GM12878 (cell line): ENCODE results near the gene TEX54. TPM values are rescaled to one million over a fixed set of nuclear protein-coding genes. Genes with fewer than 3 reads are reported as not detected.

Experiments used
- ATAC-seq: fragments of 200-7000 bp; cut with Tn5 transposase; 3 replicates; pipeline ENCODE4 v1.9.1; 2020; ENCODE audit warnings: mild to moderate bottlenecking, moderate library complexity
- BruUV-seq: library from RNA; stranded (reverse); fragments of 400-500 nt; replicated peaks from 2 replicates; lab custom pipeline; 2021; lab: Mats Ljungman, UMichigan
- CTCF ChIA-PET: fragments of 300-600 bp; sonication (Branson Sonifier 250); formaldehyde crosslinking; extraction: SDS; loops from one replicate; lab custom pipeline; 2021; ENCODE audit warnings: inconsistent platforms; lab: Yijun Ruan, JAX
- POLR2A ChIA-PET: fragments of 350-600 bp; formaldehyde crosslinking; extraction: SDS; loops from one replicate; lab custom pipeline; 2021; ENCODE audit warnings: inconsistent platforms; lab: Charles Lee
- RAD21 ChIA-PET: fragments of 300-600 bp; sonication (Branson Sonifier 250); formaldehyde crosslinking; loops from one replicate; lab custom pipeline; 2023; ENCODE audit warnings: antibody characterized with exemption; ENCODE audit not compliant: unreplicated experiment; lab: Charles Lee
- SMC1A ChIA-PET: fragments of 300-600 bp; sonication (Branson Sonifier 250); formaldehyde crosslinking; loops from one replicate; lab custom pipeline; 2023; ENCODE audit not compliant: unreplicated experiment, uncharacterized antibody; lab: Charles Lee
- DNase-seq: peaks from one replicate; pipeline ENCODE4 v3.0.0-alpha.2; 2011; ENCODE audit warnings: low read depth, low spot score
- FAIRE-seq: peaks from 3 replicates; lab custom pipeline; 2011; peaks lifted over from hg19 to GRCh38; lab: Jason Lieb, UNC
- H2AFZ ChIP-seq: 2 replicates; pipeline ENCODE4 v1.6.0; 2011; ENCODE audit warnings: low read depth, low read length, control low read depth; ENCODE audit not compliant: control insufficient read depth
- H3K27ac ChIP-seq: 2 replicates; pipeline ENCODE4 v1.5.1; 2011; ENCODE audit warnings: control low read depth; ENCODE audit not compliant: control insufficient read depth, insufficient read depth
- H3K27me3 ChIP-seq, 2 experiments: replicated peaks in 1 of 2; 2 replicates each; pipeline versions ENCODE4 v1.6.0 to v1.6.1; 2011; ENCODE audit warnings: low read length in 1 of 2; ENCODE audit not compliant: control insufficient read depth in 2 of 2, insufficient read depth in 2 of 2
- H3K36me3 ChIP-seq, 2 experiments: 2 replicates each; pipeline ENCODE4 v1.5.1; 2011; ENCODE audit warnings: low read length in 1 of 2; ENCODE audit not compliant: control insufficient read depth in 2 of 2, insufficient read depth in 2 of 2
- H3K4me1 ChIP-seq: 2 replicates; pipeline ENCODE4 v1.6.1; 2011; ENCODE audit warnings: mild to moderate bottlenecking, low read length, moderate library complexity, mixed read lengths; ENCODE audit not compliant: control insufficient read depth, insufficient read depth
- H3K4me2 ChIP-seq: 2 replicates; pipeline ENCODE4 v1.6.0; 2011; ENCODE audit warnings: control low read depth; ENCODE audit not compliant: control insufficient read depth, insufficient read depth
- H3K4me3 ChIP-seq: fragments of 200-600 bp; sonication (generic); 2 replicates; pipeline ENCODE4 v1.5.1; 2016
- H3K79me2 ChIP-seq: 2 replicates; pipeline ENCODE4 v1.6.0; 2011; ENCODE audit warnings: low read length; ENCODE audit not compliant: control insufficient read depth, insufficient read depth
- H3K9ac ChIP-seq: 2 replicates; pipeline ENCODE4 v1.8.0; 2011; ENCODE audit warnings: low read length, control low read depth, mixed read lengths; ENCODE audit not compliant: control insufficient read depth, insufficient read depth
- H3K9me3 ChIP-seq: replicated peaks from 3 replicates; pipeline ENCODE4 v1.5.1; 2011; ENCODE audit warnings: mild to moderate bottlenecking, low read length; ENCODE audit not compliant: control insufficient read depth, insufficient read depth
- H4K20me1 ChIP-seq: 2 replicates; pipeline ENCODE4 v1.6.0; 2011; ENCODE audit not compliant: control insufficient read depth, insufficient read depth
- HDAC2 ChIP-seq: fragments of 200-600 bp; sonication (generic); IDR thresholded peaks from 2 replicates; pipeline ENCODE4 v1.6.1; 2017
- SMAD1 ChIP-seq: fragments of 450-650 bp; IDR thresholded peaks from 2 replicates; pipeline ENCODE4 v1.6.1; 2018; ENCODE audit warnings: mild to moderate bottlenecking, low read depth; ENCODE audit not compliant: partially characterized antibody
- SRF ChIP-seq, 2 experiments: IDR thresholded peaks; 2 replicates each; pipeline ENCODE4 v1.6.1; 2011; ENCODE audit warnings: low read depth in 2 of 2, low read length in 2 of 2, mild to moderate bottlenecking in 1 of 2, moderate library complexity in 1 of 2
- ZBED1 ChIP-seq: IDR thresholded peaks from 2 replicates; pipeline ENCODE4 v1.6.1; 2016; ENCODE audit warnings: borderline replicate concordance
- WGBS: methylation state at CpG from one replicate; pipeline ENCODE4 v1.1.6; 2016; ENCODE audit warnings: low lambda C conversion rate; ENCODE audit not compliant: insufficient replicate concordance, insufficient coverage; ENCODE audit errors: missing lambda C conversion rate; 5-methylcytosine and 5-hydroxymethylcytosine counted together
- in situ Hi-C: fragments of 300-500 bp; cut with MboI; formaldehyde crosslinking; loops from 9 replicates; pipeline ENCODE4 v1.14.3; 2018; ENCODE audit warnings: mixed read lengths
- intact Hi-C: fragments of 100-400 bp; cut with micrococcal nuclease; formaldehyde crosslinking; loops from one replicate; pipeline ENCODE4 v1.14.2; 2022; ENCODE audit not compliant: unreplicated experiment
- polyA plus RNA-seq, 11 experiments: library from polyadenylated mRNA; depleted of rRNA in 4 of 11; unstranded in 6 of 11; stranded (reverse) in 5 of 11; fragments of >200 nt; fragmentation: Nextera tagmentation in 4 of 11; fragmentation: Illumina TruSeq in 1 of 11; extraction: Ambion mirVana in 4 of 11; extraction: Trizol in 1 of 11; gene quantifications; 1 replicate in 1 of 11; 2 replicates in 10 of 11; pipeline versions ENCODE4 v1.2.1 to v1.2.3, GENCODE V29; 2011 to 2016; ENCODE audit warnings: inconsistent platforms in 2 of 11, missing spikeins in 2 of 11, low read depth in 1 of 11
- total RNA-seq, 4 experiments: library from RNA; depleted of rRNA in 3 of 4; stranded (reverse); fragments of >200 nt in 3 of 4; fragmentation: Illumina TruSeq in 1 of 4; extraction: Trizol in 1 of 4; gene quantifications; 2 replicates each; pipeline versions ENCODE4 v1.2.1 to v1.2.3, GENCODE V29; 2013 to 2021
- TF ChIP-seq, protein P1 (sequence below): IDR thresholded peaks from 2 replicates; pipeline ENCODE4 v1.6.1; 2012; ENCODE audit warnings: low read depth, low read length, improper control_type of control experiment
- TF ChIP-seq, protein P2 (sequence below): fragments of 450-650 bp; conservative IDR thresholded peaks from 2 replicates; pipeline ENCODE4 v1.6.1; 2017; ENCODE audit warnings: mild to moderate bottlenecking, moderate library complexity

Gene TEX54
- total and polyA plus RNA-seq, 10 of the 15 experiments (the other 5 are each of a cell fraction or from before 2014, with no cell fraction given) = 0.38 to 0.68 (median 0.51) TPM; not detected in 7

DNA sequence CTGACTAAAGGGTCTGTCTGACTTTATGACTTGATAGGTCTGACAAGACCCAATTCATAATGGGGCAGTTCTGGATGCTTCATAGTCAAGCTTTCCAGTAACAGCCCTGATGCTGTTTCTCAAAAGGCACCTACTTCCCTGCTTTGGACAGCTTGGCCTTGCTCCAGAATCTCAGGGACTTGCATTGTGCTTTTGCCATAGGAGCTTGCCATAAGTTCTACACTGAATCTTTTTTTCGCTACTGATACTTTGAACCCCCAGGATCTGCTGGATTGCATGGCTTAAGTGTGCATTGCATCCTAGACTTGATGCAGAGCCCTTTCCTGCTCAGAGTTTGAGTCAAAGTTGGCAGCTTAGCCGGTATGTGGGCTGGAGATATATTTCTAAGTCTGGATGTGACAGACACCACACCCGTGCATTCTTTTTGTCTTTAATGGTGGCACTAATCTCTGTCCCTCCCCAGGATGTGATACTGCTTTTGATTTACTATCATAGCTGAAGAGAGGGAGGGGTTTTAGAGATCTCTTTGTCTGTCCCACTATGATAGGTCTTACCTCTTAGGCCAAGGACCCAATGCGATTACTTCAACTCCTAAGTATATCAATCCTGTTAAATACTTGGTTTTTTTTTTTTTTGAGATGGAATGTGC, 31.2 kb upstream of the TEX54 start:
- POLR2A ChIA-PET = interaction anchor here (0.6 to 4.1 kb wide), 9 partner anchors 8 to 199 kb away, joined by 3 to 44 read pairs (median 4); partner anchors contain the start of genes C11orf98, CSKMT and TMEM179B
- H3K4me1 ChIP-seq = peaks cover 23% of the 10 kb centered on the region
- no peak overlapping the region for H3K4me3 ChIP-seq
- H3K4me2 ChIP-seq = no peak overlapping the region
- no peak overlapping the region for H3K27ac ChIP-seq
- CTCF ChIA-PET = interaction anchor here (0.6 to 8.0 kb wide), 17 partner anchors 10 to 271 kb away, joined by 3 to 131 read pairs (median 5); partner anchors contain the start of genes POLR2G, SLC3A2, TAF6L and TMEM179B
- no TSS peak for BruUV-seq
- no peak overlapping the region for H2AFZ ChIP-seq
- no peak overlapping the region for H3K9ac ChIP-seq
- FAIRE-seq = no peak
- no peak for ATAC-seq
- H3K27me3 ChIP-seq = no peaks in the 10 kb centered on the region
- no peaks in the 10 kb centered on the region; a peak in 2 of 4 replicates for H3K36me3 ChIP-seq
- WGBS = 92% methylated on average over 4 of the region's 4 CpGs
- peaks cover 67% of the 10 kb centered on the region for H3K79me2 ChIP-seq
- no peaks in the 10 kb centered on the region for H3K9me3 ChIP-seq
- TF ChIP-seq SRF (IDR thresholded peaks at IDR 0.05; ENCODE audit: low read depth in 2 of 2, low read length in 2 of 2) (no peak), ZBED1 (no peak), SMAD1 (no peak), HDAC2 (no peak)
- TF ChIP-seq, protein P1, sequence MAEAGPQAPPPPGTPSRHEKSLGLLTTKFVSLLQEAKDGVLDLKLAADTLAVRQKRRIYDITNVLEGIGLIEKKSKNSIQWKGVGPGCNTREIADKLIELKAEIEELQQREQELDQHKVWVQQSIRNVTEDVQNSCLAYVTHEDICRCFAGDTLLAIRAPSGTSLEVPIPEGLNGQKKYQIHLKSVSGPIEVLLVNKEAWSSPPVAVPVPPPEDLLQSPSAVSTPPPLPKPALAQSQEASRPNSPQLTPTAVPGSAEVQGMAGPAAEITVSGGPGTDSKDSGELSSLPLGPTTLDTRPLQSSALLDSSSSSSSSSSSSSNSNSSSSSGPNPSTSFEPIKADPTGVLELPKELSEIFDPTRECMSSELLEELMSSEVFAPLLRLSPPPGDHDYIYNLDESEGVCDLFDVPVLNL = no peak
- TF ChIP-seq, protein P2, sequence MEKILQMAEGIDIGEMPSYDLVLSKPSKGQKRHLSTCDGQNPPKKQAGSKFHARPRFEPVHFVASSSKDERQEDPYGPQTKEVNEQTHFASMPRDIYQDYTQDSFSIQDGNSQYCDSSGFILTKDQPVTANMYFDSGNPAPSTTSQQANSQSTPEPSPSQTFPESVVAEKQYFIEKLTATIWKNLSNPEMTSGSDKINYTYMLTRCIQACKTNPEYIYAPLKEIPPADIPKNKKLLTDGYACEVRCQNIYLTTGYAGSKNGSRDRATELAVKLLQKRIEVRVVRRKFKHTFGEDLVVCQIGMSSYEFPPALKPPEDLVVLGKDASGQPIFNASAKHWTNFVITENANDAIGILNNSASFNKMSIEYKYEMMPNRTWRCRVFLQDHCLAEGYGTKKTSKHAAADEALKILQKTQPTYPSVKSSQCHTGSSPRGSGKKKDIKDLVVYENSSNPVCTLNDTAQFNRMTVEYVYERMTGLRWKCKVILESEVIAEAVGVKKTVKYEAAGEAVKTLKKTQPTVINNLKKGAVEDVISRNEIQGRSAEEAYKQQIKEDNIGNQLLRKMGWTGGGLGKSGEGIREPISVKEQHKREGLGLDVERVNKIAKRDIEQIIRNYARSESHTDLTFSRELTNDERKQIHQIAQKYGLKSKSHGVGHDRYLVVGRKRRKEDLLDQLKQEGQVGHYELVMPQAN = no peak
- DNase-seq = no peak
- intact Hi-C loops (loop anchor here (5.0 to 10.0 kb wide), 4 partner anchors 192 to 469 kb away; partner anchors contain the start of genes LBHD1, TUT1 and UQCC3), in situ Hi-C loops (loop anchor here (10.0 kb wide), 1 partner anchor 439 kb away; no protein-coding TSS in a partner anchor)
- SMC1A ChIA-PET = interaction anchor here (0.7 to 3.5 kb wide), 12 partner anchors 10 to 273 kb away, joined by 3 to 33 read pairs (median 4); partner anchors contain the start of genes TAF6L, TMEM179B and TUT1
- RAD21 ChIA-PET = interaction anchor here (1.0 to 3.9 kb wide), 5 partner anchors 10 to 439 kb away, joined by 3 to 57 read pairs (median 7); partner anchors contain the start of genes SLC3A2 and TMEM179B
- H4K20me1 ChIP-seq = no peaks in the 10 kb centered on the region
